Measurements from ENCODE around the gene TNFSF11. TPM values are rescaled to one million over a fixed set of nuclear protein-coding genes. Genes with fewer than 3 reads are reported as not detected.

TNFSF11 gene
- total RNA-seq, 1 experiment from 2014 or later = 3.5 TPM

- Histone ChIP-seq H4K5ac (ENCODE audit: insufficient read length, low read depth, low read length) (no peak overlapping the region), H2BK12ac (ENCODE audit: insufficient read length, low read depth, low read length) (no peak overlapping the region), H2AK5ac (ENCODE audit: insufficient read length, low read length) (no peak overlapping the region), H3K27me3 (ENCODE audit: insufficient read depth, low read length) (no peaks in the 10 kb centered on the region), H3K23ac (ENCODE audit: insufficient read length, low read depth, low read length) (no peak overlapping the region), H3T11ph (ENCODE audit: low read length) (no peak overlapping the region), H2BK20ac (ENCODE audit: low read depth, low read length, poor library complexity, severe bottlenecking) (no peak overlapping the region), H2AFZ (ENCODE audit: low read length) (no peak overlapping the region), H3K9me3 (ENCODE audit: control insufficient read depth, low read depth, low read length) (no peaks in the 10 kb centered on the region), H3K4me1 (ENCODE audit: insufficient read depth, low read length) (no peaks in the 10 kb centered on the region), H3K27ac (ENCODE audit: insufficient read length, low read depth, low read length) (no peak overlapping the region), H3K56ac (ENCODE audit: insufficient read length, low read depth, low read length) (no peak overlapping the region), H3K23me2 (ENCODE audit: insufficient read length, low read depth, low read length, poor library complexity, severe bottlenecking) (no peaks in the 10 kb centered on the region), H3K79me1 (ENCODE audit: insufficient read depth, low read depth, low read length, poor library complexity, severe bottlenecking) (no peaks in the 10 kb centered on the region), H3K4me2 (ENCODE audit: insufficient read depth, insufficient read length, low read length) (no peak overlapping the region), H3K14ac (ENCODE audit: insufficient read depth, low read length) (no peak overlapping the region), H3K18ac (ENCODE audit: insufficient read length, low read depth, low read length) (no peak overlapping the region), H2BK120ac (ENCODE audit: low read depth, low read length, poor library complexity, severe bottlenecking) (no peak overlapping the region), H3K9ac (ENCODE audit: extremely low read depth, insufficient read length, low read length) (no peak overlapping the region), H4K20me1 (ENCODE audit: control insufficient read depth, insufficient read depth, insufficient read length) (no peaks in the 10 kb centered on the region), H4K91ac (ENCODE audit: insufficient read length, low read depth, low read length) (no peak overlapping the region), H4K8ac (replicated peaks; ENCODE audit: insufficient read length, low read depth, low read length) (no peak overlapping the region), H2BK5ac (ENCODE audit: insufficient read length, low read length) (no peak overlapping the region), H3K79me2 (ENCODE audit: insufficient read depth, low read length) (no peaks in the 10 kb centered on the region), H3K4ac (ENCODE audit: low read depth, low read length) (no peak overlapping the region), H2BK15ac (ENCODE audit: low read depth, low read length) (no peak overlapping the region)
- H3K4me1 Mint-ChIP-seq = 0 out of 4 replicates have a peak, but pooled peaks cover 0 to 2% of the 10 kb centered on the region in 2 experiments
- no peak for DNase-seq
- no peak for TF ChIP-seq CTCF (conservative IDR thresholded peaks at IDR 0.05)
- peaks cover 3% of the 10 kb centered on the region; the same call in 1 of the 2 replicates for H3K27me3 Mint-ChIP-seq (ENCODE audit: low read depth)
- H3K9me3 Mint-ChIP-seq = peaks cover 5 to 6% of the 10 kb centered on the region in 2 experiments; a peak in 4 of 5 replicates
- no peak overlapping the region for H3K27ac Mint-ChIP-seq
- no peak overlapping the region for H3K4me3 Mint-ChIP-seq
- H3K36me3 Mint-ChIP-seq (ENCODE audit: insufficient read depth in 1 of 3, low read depth in 3 of 3) = peaks cover 0 to 12% (median 0%) of the 10 kb centered on the region in 3 experiments; a peak in 2 of 7 replicates
- no CpG with 5 or more reads among the region's 1 CpG for WGBS (ENCODE audit: extremely low coverage, insufficient read length, low lambda C conversion rate)
Observed at GRCh38 chr13:42645717-42646116, 71.8 kb downstream of the TNFSF11 start.
